Endothelial cell of hepatic sinusoid (primary cell): ENCODE measurements around the gene WDR20.

ENCODE experiments used
- in situ Hi-C: cut with HindIII; loops from 2 replicates; pipeline ENCODE4 v1.10.0; 2017; ENCODE audit warnings: low sequenced_read_pairs

WDR20 gene

GRCh38 chr14:102255401-102256190 lies 115.9 kb downstream of the WDR20 start:
- in situ Hi-C loops, result no loop called here

GRCh38 chr14:102256716-102257115 lies 117.0 kb downstream of the WDR20 start:
- in situ Hi-C loops, result no loop called here

- in situ Hi-C loops, result no loop called here
Measured at GRCh38 chr14:102258136-102258535, 118.4 kb downstream of the WDR20 start.
